HG02763 (cell line): ENCODE measurements around the gene GOLGA7B.

Experiments used
- ATAC-seq: cut with Tn5 transposase; IDR thresholded peaks from one replicate; pipeline ENCODE4 v1.9.1; 2021; ENCODE audit warnings: mild to moderate bottlenecking, moderate library complexity; ENCODE audit not compliant: unreplicated experiment

Gene GOLGA7B

DNA sequence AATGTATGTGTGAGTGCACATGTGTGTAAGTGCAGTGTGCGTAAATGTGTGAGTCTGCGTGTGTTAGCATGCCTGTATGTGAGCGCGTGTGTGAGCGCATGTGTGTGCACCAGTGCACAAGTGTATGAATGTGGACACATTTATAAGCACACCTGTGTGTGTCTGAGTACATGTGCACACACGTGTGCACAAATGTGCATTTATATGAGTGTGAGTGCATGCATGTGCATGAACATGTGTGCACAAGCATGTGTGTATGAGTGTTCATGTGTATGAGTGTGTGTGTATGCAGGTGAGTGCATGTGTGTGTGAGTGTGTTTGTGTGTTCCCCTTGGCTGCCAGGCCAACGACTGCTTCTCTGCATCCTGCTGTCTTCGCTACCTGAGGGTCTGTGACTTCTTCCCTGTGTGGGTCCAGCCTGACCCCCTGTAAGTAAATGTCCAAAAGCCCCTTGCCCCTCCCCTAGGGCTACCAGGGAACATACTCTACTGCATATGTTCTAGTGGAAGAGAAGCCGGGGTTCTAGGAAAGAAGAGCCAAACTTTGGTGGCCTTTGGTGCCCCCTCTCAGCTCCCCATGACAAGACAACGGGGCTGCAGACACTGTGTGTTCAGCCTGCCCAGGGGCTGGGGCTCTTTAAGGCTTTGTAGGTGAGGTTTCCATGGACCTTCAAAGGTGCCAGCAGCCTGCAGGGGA, 17.0 kb downstream of the GOLGA7B start:
- ATAC-seq, result no peak

DNA sequence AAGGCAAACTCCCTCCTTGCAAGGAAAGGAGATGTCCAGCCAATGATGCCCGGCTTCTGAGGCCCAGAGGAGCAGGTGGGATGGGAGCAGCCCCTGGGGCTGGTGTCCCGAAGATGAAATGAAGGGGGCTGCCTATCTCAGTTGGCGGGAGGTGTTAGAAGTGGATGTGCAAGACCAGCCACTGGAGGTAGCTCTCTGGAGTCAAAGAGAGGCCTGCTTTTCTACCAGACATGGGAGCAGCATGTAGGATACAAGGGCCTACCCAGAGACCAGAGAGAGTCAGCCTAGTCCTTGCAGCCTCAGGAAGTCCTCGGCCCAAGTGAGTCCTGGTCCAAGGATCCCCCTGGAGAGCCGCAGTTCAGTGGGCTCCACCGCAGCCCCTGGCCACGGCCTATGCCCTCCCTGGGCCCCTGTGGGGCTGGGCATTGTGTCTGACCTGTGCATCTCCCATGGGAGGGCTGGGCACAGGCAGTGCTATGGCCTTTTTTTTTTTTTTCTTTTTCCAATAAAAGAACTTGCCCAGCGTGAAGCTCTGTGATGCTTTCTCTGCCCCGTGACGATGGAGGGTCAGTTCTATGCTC, 17.7 kb downstream of the GOLGA7B start:
- no peak for ATAC-seq

GRCh38 chr10:97868134-97868685, 18.6 kb downstream of the GOLGA7B start:
- no peak for ATAC-seq

- peak; percentile 71 for ATAC-seq
Observed at GRCh38 chr10:97869091-97870042, 19.7 kb downstream of the GOLGA7B start.

DNA sequence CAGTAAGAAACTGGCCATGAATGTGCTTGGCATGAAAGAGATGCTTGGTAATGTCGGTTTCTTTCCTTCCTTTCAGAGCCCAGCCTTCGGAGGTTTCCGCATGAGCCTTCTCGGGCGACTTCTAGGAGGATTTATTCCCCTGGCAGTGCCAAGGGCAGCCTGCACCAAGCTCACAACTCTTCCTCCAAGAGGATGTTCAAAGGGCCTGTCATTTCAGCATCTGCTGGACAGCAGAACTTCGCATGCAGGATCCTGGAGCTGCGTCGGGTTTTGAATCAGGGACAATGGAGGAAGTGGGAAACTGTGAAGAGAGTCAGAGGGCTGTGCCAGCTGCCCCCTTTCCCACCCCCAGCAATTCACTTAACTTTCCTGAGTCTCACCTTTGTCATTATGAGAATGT, 21.3 kb downstream of the GOLGA7B start:
- ATAC-seq, result no peak

GRCh38 chr10:97873569-97873968, 23.9 kb downstream of the GOLGA7B start:
- no peak for ATAC-seq

GRCh38 chr10:97874332-97874731, 24.7 kb downstream of the GOLGA7B start:
- ATAC-seq, result no peak

GRCh38 chr10:97875391-97875790, 25.7 kb downstream of the GOLGA7B start:
- no peak for ATAC-seq

DNA sequence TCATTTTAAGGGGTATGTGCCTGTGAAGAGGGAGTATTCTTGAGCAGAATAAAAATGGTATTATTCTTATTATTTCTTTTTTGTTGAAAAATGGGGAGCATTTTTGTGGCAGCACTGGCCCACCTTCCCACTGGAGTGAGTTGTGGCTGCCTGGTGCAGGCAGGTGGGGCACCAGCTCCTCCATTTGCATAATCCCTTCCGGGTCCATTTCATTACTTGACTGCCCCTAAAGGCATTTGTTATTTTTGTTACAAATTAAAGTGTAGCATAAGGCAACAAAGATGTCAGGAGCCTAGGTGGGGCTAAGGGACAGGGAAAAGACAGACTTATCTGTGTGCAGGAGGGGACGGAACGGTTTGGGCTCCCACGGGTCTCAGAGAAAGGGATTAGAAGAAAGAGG, 26.8 kb downstream of the GOLGA7B start:
- no peak for ATAC-seq

DNA sequence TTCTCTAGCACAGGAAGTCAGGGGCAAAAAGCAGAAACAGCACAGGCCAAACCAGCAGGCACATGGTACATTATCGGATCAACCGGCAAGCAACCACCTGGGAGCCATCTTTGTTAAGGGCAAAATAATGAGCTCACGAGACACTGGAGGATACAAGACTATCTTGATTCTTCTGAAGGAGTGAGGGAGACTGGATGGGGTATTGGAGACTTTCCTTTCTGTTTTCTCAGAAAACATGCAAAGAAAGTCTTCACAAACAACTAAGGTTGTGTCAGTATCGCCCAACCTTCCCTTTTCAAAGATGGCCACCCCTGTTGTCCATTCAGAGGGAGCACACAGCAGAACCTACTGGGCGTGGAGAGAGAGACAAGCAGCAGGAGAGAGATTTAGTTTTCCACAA, 29.6 kb downstream of the GOLGA7B start:
- ATAC-seq, result no peak

GRCh38 chr10:97880109-97880508, 30.5 kb downstream of the GOLGA7B start:
- ATAC-seq, result no peak

DNA sequence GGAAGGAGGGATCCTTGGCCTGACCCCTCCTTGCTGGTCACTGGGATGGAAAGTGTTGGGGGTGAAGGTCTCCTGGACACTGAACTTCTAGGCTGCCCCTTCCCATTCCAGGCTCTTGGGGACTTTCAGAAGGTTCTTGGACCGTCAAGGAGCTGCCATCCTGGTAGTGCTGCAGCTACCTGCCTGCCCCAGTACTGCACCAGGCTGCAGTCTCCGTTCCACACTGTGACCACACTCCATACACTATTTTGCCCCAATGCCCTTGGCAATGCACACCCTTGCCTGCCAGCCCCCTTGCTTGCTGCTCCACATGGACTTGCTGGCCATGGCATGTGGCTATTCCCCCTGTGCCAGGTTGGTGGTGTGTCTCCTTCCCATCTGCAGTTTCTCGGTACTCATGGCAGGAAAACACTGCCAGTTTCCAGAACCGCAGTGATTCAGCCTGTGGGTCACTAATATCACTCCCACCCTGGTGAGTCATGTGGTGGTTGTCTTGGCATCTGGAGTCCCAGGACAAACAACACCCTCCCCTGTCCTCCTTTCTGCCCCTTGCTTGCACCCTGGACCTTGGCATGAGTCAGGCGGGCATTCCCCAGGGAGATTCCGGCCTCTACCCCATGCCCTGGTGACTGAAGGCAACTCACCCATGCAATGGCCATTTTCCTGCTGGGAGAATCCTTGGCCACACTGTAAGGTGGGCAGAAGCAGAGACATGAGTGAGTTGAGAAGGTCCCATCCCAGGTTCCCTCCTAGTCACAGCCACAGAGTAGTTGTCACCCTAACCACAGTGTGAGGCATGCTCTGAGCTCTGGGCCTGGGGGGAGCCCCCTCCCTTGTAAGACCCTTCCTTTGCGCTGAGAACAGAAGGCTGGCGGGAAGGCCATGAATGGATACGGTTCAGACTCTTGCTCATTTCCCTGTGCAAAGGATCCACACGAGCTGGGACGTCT, 32.8 kb downstream of the GOLGA7B start:
- ATAC-seq, result no peak

- ATAC-seq, result no peak
Observed at GRCh38 chr10:97883092-97883485, 33.4 kb downstream of the GOLGA7B start.

DNA sequence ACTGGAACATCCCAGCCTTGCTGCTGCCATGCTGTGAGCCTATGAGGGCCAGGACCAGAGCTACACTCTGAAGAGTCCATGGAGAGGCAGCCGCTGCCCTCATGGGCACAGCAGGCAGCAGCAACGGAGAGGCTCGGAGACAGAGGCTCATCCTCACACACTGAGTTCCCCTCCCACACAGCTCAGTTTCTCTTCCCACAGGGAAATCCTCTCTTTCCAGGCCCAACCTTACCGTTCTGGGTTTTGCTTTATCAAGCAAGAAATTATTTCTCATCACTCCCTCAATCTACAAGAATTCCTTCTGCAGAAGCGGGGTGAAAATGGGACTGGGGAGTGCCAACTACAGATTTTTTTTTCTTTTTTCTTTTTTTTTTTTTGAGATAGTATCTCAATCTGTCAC, 36.6 kb downstream of the GOLGA7B start:
- no peak for ATAC-seq

DNA sequence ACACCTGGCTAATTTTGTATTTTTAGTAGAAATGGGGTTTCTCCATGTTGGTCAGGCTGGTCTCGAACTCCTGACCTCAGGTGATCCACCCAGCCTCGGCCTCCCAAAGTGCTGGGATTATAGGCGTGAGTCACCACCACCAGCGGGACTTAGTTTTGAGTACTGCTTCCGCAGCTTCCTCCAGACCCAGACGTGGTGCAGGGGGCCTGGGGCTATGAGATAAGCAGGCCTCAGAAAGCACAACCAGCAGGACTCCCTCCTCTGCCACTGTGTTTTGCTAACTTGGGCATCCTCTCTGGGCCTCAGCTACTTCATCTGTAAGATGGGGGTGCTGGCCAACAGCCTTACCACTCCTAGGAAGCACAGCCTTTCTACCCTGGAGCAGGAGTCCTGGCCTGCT, 37.8 kb downstream of the GOLGA7B start:
- no peak for ATAC-seq

DNA sequence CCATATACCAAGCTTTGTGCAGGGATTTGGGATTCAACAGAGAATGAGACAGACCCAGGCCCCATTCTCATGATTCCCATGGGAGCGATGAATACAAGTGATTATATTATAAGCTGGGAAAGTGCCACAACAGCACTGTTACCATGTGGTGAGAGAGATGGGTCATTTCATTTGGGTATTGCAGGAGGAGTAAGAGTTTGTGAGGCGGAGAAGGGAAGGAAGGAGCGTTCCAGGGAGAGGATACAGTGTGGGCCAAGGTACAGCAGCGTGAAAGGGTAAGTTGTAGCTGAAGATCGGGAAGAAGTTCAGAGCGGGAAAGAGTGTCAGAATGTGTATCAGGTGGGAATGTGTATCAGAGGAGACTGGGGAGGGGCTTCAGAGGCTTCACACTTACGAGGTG, 38.5 kb downstream of the GOLGA7B start:
- no peak for ATAC-seq

DNA sequence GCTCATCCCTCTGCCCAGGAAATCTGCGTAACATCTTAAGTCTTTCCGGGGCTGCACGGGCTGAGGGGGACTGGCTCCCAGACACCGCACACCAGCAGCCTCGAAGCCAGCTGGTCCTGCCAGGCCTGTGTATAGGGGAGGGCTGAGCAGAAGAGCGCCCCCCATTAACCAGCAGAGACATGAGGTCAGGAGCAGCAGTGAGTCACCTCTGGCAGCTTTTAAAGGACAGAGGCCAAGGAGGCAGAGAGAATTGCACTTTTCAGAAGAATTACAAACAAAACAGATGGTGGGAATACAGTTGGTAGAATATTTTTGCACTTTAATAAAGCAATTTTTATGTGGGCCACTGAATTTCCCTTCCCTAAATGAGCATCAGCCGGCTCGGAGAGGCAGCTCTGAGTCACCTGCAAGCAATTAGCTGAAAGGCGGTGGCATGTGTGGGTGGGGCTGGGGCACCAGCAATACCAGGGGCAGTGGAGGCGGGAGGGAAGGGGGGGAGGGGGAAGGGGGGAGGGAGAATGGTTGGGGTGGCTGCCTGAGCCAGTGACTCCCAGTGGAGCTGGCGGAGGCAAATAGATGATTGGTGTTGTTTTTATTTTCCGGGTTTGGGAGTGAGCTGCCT, 39.1 kb downstream of the GOLGA7B start:
- ATAC-seq, result no peak

DNA sequence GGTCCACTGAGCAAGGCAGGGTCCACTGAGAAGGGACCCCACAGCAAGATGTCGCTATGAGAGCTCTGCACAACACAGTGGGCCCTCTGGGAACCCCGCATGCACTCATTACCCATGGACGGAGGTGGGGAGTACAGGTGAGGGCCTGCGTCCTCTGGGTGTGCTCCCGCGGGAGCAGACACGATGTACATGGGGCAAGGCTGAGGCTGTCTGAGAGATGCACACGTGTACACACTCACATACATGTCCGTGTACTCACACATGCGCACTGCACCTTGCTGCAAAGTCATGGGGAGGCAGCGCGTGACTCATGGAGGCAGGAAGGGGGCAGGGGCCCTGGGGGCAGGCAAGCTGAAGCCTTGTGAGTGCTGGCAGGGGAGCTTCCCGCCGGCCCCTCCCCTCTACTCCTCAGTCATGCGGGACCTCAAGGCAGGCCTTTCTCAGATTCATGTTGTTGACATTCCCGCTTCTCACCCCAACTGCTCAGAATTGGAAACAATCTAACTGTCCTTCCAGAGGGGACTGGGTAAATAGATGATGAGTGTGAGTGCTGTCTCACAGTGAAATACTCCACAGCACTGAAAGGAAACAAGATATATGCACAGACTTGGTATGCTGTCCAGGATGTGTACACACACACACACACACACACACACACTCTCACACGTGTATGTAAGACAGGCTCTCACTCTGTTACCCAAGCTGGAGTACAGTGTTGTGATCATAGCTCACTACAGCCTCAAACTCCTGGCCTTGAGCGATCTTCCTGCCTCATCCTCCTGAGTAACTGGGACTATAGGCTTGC, 40.0 kb downstream of the GOLGA7B start:
- ATAC-seq, result no peak

- no peak for ATAC-seq
Observed at GRCh38 chr10:97891497-97892167, 42.0 kb downstream of the GOLGA7B start.
